Inflammatory macrophage treated with lipopolysaccharide for 1 hour (primary cell): ENCODE measurements around the gene GPX4.

ENCODE experiments used
- DNase-seq, 2 donors: peaks; one replicate each; pipeline ENCODE4 v3.0.0-alpha.2; 2020 to 2022

GPX4 gene

DNA sequence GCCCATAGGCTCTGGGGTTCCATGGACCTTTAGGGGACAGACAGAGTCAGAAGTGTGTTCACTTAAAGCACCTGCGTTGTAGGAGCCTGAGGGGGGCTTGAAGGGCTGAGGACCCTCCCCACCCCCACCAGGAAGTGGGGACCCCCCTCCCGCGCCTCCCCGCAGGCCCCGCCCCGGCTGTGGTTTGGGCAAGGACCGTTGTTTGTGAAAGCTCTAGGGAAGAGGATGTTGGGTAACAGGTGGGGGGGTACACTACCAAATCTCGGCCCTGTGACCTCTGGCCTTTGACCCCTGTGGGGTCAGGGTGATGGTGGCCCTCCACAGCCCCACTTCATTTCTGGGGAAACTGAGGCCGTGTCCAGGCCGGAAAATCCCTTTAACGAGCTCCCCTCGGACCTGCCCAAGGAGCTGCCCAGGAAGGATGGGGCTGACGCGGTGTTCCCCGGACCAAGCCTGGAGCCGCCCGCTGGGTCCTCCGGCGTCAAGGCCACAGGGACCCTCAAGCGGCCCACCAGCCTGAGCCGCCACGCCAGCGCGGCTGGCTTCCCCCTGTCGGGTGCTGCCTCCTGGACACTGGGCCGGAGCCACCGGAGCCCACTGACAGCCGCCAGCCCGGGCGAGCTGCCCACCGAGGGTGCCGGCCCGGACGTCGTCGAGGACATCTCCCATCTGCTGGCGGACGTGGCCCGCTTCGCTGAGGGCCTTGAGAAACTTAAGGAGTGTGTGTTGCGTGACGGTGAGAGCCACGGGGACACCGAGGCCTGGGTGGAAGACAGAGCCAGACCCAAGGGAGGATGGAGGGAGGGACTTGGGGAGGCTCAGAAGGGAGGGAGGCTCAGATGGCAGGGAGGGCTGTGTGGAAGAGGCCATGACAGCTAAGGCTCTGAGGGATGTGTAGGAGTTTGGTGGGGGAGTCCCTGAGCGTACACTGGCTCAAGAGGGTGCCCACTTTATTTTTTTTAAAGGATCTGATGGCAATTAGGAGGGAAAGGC, 35.5 kb upstream of the GPX4 start:
- DNase-seq, result peak; percentile 27 to 68

DNA sequence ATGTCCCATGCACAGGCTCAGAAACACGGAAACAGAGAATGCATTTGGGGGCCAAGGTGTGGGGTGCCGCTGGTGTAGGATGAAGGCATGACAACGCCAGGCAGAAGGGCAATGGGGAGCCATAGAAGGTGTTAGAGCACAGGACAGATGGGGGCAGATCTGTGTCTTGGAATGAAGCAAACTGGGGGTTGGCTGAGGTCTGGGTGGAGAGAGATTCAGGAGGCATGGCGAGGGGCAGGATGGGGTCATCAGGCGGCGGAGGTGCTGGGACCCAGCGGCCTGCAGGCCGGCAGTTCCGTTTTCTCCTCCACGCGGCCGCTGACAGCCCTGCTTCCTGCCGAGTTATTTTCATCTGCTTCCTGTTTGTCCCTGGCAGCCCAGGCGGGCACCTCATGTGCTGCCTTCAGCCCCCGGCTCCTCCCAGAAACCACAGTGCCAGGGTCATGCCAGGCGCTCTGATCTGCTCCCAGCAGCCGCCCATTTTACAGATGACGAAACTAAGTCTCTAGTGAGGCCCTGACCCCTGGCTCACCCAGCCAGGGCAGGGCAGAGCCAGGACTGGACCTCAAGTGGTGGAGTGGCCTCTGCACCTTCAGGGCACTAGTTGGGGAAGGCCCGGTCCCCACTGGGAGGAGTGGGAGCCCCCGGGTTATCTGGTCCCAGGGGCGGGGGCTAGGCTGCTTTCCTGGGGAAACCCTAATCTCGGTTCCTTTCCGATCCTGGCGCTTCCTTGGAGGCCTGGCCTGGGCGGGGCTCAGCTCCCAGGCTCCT, 34.6 kb upstream of the GPX4 start:
- DNase-seq, result peak; percentile 82 to 90

DNA sequence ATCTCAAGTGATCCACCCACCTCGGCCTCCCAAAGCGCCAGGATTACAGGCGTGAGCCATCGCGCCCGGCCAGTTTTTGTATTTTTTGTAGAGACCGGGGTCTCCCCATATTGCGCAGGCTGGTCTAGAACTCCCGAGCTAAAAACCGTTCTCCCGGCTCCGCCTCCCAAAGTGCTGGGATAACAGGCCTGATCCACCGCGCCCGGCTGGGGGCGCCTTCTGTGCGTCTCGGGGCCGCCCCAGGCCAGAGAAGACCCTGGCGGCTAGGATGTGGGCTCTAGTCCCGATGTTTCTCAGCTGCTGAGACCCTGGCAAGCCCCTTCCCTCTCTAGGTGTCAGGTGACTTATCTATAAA, 33.2 kb upstream of the GPX4 start:
- no peak for DNase-seq

DNA sequence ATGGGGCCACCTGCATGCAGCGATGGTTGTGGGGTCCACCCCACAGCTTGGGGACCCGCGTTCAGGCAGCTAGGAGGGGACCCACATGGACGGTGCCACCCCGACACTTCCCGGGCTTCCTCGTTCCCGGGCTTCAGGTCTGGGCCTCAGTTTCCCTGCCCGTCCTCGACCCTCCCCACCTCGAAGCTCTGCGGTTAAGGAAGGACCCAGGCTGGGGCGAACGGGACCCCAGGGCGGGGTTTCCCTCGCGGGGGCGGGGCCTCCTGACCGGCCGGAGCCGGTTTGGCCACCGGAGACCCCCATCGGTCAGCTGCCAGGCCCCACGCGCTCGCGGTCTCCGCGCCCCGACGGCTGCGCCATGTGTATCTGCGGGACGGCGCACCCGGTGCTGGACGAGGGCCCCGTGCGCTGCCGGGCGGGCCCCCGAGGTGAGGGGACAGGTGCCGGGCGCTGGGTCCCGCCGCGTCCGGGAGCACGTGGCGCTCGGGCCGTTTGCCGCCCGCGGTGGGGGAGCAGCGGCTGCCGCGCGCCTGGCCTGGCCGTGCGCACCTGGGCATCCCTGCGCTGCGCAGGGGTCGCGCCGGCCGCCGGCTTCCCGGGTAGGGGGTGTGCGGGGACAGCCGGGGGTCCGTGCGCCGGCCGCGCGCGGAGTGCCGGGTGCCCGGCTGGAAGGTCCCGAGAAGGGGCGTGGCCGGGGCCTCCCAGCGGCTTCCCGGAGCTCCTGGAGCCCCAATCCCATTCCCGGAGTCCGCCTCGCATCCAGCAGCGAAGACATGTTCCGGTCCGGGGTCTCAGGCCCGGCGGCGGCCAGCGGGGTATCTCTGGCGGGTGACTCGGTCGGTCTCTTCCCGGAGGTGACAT, 32.6 kb upstream of the GPX4 start:
- no peak for DNase-seq

DNA sequence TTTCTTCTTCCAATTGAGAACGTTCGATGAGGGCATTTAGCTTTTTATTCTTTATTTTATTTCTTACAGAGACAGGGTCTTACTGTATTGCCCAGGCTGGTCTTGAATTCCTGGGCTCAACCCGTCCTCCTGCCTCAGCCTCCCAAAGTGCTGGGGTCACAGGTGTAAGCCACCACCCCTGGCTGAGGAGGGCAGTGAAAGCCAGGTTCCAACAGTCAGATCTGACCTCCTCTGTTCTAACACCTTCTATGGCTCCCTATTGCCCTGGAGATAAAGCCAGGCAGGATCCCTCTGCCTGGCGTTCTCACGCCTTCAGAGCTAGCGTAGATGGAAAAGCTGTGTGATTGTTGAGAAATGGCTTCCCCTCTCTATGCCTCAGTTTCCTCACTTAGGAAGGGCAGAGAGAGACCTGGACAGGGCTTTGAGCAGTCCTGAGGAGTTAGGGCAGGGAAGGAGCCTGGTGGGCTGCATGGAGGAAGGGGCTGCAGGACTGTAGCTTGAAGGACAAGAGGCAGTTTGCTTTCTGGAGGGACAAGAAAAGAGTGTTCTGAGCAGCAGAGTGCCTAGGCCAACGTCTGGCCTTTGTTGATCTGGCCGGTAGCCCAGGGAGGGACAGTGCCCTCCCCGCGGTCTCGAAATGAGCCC, 31.3 kb upstream of the GPX4 start:
- no peak for DNase-seq

DNA sequence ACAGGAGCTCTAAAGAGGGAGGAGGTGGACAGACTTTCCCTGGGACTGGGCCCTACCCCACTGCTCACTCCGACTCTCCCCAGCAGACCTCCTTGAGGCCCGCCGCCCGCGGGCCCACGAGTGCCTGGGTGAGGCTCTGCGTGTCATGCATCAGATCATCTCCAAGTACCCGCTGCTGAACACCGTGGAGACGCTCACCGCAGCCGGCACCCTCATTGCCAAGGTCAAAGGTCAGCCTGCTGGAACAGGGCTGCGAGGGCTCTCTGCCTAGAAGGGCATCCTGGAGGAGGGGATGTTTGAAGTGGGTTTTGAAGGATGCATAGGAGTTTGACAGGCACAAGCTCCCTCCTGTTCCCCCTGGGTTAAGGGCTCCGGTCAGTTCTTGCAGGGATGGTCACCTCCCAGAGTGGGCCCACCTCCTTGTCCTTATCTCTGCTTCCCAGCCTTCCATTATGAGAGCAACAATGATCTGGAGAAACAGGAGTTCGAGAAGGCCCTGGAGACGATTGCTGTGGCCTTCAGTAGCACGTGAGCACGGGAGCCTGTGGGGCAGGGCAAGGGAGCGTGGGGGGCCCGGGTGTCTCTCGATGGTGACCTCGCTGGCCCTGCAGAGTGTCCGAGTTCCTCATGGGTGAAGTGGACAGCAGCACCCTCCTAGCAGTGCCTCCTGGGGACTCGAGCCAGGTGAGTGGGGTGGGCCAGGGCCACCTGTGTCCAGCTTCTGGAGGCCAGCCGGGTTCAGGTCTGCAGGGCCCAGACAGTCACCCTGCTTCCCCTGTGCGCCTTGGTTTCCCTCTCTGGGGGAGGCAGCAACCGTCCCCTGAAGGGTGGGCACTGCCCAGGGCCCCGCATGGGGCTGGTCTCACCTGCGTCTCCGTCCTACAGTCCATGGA, 30.5 kb upstream of the GPX4 start:
- DNase-seq, result no peak

DNA sequence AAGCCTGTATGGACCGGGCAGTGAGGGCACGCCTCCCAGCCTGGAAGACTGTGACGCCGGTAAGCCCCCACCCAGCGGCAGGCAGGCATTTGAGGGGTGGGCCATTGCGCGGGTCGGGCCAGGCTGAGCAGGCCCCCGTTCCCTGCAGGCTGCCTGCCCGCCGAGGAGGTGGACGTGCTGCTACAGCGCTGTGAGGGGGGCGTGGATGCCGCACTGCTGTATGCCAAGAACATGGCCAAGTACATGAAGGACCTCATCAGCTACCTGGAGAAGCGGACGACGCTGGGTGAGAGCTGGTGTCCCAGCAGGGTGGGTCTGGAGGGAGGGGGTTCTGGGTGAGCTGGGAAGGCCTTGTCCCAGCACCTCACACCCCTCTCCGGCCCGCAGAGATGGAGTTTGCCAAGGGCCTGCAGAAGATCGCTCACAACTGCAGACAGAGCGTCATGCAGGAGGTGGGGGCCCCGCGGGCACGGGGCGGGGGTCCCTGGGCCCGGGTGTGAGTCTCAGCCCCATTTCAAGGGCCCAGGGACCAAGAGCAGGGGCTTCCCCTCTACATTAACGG, 29.8 kb upstream of the GPX4 start:
- no peak for DNase-seq

DNA sequence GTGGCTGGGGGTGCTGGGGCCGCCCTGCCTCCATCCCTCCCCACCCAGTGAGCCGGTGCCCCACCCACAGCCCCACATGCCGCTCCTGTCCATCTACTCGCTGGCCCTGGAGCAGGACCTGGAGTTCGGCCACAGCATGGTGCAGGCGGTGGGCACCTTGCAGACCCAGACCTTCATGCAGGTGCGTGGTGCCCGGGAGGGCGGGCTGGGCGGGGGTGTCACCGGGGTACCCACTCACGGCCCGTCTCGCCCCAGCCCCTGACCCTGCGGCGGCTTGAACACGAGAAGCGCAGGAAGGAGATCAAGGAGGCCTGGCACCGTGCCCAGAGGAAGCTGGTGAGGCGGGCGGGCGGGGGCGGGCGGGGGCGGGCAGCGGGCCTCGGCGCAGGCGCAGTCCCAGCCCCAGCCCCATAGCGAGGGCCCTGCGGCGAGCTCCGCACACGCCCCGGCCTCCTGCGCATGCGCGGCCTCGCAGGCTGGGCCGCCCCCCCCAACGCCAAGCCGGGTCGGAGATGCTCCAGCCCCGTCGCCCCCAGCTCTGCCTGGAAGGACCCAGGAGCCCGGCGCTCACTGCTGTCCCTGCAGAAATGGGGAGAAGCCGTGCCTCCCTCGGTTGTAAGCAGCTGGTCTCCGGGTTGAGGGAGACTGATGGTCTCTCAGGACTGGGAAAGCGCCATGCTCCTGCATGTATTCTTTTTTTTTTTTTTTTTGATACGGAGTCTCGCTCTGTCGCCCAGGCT, 29.1 kb upstream of the GPX4 start:
- DNase-seq, result peak; percentile 33 to 74

DNA sequence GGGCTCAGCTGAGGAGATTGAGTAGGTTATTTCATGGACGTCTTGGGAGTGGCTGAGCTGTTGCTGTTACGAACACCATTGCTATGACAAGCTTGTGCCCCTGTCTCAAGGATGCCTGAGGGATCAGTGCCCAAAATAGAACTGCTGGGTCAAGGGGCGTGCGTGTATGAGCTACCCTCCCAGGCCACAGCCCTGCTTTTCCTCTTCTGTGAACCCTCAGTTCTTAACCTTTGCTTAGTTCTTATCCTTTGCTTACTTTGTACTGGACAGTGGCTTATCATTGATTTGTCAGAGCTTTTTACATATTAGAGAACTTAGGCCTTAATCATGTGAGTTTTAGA, 27.8 kb upstream of the GPX4 start:
- DNase-seq, result no peak

DNA sequence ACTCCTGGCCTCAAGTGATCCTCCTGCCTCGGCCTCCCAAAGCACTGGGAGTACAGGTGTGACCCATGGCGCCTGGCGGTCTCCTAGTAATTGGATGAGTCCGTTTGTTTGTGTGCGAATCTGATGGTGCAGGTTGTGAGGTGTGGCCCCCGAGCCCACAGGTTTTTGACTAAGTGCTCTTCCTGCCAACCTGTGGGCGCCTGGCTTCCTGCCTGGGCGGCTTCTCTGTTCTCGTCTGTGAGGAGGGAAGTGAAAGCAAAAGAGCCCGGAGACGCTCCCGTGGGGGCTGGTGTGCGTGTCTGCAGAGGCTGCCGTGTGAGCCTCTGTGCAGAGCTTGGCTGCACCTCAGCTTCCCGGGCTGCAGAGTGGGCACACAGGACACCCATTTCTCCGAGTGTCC, 26.8 kb upstream of the GPX4 start:
- peak; percentile 74 to 81 for DNase-seq

DNA sequence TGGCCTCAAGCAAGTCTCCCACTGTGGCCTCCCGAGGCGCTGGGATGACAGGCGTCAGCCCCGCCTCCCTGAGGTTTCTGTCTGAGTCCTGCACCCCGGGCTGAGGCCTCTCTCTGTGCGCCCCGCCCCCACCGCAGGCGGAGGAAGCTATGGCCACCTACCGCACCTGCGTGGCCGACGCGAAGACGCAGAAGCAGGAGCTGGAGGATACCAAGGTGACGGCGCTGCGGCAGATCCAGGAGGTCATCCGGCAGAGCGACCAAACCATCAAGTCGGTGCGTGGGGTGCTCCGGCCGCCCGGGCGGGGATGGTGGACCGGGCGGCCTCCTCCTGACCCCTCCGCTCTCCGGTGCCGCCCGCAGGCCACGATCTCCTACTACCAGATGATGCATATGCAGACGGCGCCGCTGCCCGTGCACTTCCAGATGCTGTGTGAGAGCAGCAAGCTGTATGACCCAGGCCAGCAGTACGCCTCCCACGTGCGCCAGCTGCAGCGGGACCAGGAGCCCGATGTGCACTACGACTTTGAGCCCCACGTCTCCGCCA, 24.2 kb upstream of the GPX4 start:
- DNase-seq, result no peak

DNA sequence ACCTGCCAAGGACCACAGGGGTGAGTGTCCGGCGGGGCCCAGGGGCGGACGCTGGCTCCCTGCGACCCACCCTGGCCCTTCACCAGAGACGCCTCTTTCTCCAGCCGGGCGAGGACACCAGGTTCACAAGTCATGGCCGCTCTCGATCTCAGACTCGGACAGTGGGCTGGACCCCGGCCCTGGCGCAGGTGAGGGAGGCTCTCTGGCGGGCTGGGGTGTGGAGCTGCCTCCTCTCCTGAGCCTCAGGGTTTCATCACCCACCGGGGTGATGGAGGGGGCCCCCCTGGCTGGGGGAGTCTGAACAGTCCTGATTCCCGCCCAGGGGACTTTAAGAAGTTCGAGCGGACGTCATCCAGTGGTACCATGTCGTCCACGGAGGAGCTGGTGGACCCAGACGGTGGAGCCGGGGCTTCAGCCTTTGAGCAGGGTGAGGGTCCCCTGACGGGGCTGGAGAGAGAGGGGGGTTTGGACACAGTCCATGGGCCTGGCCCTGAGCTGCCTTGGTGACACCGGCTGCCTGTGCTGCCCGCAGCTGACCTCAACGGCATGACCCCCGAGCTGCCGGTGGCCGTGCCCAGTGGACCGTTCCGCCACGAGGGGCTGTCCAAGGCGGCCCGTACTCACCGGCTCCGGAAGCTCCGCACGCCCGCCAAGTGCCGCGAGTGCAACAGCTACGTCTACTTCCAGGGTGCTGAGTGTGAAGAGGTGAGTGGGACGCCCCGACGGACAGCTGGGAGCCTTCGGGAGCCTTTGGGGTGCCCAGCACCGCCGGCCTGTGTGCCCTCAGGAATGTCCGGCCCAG, 23.2 kb upstream of the GPX4 start:
- no peak for DNase-seq

DNA sequence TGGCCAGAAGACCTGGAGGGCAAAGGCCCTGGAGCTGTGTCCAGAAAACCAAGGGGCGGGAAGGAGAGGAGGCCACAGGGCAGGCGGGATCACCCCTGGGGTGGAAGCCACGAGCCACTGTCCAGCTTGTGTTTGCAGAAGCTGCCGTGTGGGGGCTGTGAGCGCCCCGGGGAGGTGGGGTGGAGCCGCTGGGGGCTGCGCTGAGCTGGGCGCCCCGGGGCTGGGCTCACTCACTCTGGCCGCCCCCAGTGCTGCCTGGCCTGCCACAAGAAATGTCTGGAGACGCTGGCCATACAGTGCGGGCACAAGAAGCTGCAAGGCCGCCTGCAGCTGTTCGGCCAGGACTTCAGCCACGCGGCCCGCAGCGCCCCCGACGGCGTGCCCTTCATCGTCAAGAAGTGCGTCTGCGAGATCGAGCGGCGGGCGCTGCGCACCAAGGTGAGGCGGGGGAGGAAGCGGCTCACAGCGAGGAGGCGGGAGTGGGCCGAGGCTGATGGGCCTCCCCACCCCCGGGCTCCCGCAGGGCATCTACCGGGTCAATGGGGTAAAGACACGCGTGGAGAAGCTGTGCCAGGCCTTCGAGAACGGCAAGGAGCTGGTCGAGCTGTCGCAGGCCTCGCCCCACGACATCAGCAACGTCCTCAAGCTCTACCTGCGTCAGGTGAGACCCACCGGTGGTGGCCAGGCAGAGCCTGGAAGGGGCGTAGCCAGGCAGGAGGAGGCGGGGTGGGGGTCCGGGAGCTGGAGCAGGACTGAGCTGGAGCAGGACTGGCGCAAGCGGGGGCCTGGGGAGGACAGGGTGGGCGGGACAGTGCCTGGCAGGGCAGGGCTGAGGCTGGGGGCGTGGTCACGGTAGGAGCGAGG, 22.3 kb upstream of the GPX4 start:
- DNase-seq, result no peak

DNA sequence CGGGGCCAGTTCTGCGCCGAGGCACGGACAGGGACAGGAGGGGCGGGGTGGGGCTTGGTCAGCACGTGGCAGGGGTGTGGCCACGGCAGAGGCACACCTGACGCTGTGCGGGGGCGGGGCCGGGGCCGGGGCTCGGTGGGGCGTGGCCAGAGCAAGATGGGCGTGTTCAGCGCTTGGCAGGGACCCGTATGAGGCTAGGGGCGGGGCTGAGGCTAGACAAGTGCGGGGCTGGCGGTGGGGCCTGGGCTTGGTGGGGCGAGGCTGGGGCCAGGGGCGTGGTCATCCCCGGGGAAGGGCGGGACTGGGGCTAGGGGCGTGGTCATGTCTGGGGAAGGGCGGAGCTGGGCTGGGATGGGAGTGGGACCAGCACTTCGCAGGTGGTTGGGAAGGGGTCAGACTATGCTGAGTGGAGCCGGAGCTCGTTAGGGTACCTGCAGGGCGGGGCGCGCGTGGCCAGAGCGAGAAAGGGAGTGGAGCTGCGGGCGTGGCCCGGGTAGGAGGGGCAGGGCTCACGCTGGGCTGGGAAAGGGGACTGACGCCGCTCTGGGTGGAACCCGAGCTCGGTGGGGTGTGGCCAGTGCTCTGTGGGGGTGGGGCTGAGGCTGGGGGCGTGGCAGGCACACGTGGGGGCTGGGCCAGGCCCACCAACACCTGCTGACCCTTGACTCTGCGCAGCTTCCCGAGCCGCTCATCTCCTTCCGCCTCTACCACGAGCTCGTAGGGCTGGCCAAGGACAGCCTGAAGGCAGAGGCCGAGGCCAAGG, 21.4 kb upstream of the GPX4 start:
- no peak for DNase-seq

DNA sequence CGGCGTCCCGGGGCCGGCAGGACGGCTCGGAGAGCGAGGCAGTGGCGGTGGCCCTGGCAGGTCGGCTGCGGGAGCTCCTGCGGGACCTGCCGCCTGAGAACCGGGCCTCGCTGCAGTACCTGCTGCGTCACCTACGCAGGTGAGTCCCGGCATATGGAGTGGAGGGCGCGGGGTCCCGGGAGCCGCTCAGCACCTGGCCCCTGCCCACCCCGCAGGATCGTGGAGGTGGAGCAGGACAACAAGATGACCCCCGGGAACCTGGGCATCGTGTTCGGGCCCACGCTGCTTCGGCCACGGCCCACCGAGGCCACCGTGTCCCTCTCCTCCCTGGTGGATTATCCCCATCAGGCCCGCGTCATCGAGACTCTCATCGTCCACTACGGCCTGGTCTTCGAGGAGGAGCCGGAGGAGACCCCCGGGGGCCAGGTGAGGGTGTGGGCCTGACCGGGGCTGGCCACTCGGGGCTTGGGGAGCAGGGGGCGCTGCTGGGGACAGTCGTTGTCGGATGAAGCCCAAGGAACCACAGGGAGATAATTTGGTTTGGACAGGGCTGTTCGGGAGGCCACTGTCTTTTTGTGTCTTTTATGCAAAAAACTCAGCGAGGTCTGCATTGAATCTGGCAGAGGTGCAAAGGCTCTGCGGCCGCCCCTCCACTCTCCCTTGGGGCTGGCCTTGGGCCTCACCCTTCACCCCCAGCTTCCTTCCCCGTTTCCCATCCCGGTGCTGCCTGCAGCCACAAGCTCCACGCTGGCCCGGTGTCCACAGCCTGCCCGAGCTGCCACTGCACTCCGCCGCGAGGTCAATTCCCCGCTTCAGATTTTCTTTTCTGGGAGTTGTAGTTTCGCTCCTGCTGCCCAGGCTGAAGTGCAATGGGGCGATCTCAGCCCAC, 20.6 kb upstream of the GPX4 start:
- no peak for DNase-seq
